MV-4-11 (cell line): ENCODE results near the gene CUL1.
A peak's percentile ranks its signal among the peaks of the same experiment; 100 is the strongest.

Source experiments
- DNase-seq: peaks from one replicate; lab custom pipeline; 2025; lab: John Stamatoyannopoulos, UW

CUL1 gene

DNA sequence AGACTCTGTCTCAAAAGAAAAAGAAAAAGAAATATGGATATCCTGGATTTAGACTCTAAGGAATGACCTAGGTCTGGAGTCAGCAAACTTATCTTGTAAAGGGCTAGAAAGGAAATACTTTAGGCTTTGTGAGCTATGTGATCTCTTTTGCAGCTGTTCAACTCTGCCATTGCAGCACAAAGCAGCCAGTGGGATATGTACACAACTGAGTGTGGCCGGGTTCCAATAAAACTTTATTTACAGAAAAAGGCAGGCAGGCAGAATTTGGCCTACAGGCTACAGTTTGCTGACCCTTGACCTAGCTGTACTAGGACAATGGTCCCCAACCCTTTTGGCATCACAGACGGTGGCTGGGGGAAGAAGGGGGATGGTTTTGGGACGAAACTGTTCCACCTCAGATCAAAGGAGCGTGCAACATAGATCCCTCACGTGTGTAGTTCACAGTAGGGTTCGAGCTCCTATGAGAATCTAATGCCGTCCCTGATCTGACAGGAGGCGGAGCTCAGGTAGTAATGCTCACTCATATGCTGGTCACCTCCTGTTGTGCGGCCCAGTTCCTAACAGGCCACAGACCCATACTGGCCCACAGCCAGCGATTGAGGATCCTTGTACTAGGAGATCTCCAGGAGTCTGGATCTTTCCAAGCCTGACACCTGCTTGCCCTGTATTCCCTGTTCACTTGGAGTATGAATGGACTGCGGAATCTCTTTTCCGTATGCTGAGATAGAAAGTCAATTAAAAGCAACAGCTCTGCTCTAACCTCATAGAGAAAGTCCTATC, 63.0 kb downstream of the CUL1 start:
- DNase-seq = no peak

DNA sequence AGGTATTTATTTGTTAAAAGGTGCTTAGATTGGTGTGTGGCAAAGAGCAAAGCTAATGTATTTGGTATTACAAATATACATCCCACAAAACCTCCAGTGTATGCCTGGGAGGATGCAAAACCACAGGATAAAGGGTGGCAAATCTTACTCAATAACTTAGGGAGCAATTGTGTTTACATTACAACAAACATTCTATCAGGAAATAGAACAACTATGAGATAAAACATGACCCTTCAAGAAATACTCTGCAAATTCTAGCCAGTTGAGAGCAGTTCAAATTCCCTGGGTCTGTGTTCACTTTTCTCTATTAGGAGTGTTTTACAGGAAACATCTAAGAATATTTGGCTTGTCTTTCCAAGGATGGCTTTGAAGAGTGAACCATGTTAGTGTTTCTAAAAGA, 64.9 kb downstream of the CUL1 start:
- no peak for DNase-seq

DNA sequence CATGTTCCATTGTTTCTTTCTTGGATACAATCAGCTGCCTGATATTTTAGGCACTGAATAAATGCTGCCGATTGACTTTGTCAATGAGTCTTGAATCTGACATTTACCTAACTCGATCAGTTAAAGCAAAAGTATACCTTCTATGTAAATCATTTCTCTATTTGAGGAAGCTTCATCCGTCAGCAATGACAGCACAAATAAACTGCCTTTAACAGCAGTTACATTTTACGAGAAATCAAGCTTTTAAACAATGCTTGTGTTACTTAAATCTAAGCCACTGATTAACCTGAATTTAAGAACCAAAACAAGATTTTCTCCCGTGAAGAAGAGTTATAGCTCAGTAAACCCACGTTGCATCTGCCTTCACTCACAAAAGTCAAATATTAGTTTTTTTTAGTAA, 71.3 kb downstream of the CUL1 start:
- no peak for DNase-seq

DNA sequence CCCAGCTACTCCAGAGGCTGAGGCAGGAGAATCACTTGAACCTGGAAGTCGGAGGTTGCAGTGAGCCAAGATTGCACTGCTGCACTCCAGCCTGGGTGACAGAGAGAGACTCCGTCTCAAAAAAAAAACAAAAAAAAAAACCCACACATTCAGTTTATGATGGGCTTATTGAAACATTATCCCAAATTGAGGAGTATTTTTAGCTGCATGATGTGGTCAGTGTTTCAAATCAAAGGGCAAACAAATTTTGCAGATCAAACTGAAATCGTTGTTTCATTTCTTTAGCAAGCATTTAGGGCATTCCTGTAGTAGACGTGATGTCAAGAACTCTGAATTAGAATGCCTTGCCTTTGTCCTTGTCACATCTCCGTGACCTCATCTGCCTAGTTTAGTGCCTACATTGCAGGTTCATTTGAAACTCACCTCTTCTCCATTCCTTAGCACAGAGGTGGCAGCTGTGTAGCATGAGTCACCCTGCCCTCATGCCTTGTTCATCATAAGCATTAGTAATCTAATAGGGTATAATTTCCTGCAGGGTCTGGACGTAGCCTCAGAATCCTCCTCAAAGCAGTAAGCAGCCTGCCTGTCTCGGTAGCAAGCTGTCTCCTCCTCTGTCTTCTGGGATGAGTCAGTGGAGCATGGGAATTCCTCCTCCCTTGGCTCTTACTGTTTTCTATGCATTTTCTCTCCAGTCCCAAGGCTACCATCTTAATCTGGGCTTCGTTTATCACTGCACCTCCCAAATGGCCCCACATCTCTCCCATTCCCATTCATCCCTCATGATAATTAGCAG, 73.8 kb downstream of the CUL1 start:
- DNase-seq = no peak

DNA sequence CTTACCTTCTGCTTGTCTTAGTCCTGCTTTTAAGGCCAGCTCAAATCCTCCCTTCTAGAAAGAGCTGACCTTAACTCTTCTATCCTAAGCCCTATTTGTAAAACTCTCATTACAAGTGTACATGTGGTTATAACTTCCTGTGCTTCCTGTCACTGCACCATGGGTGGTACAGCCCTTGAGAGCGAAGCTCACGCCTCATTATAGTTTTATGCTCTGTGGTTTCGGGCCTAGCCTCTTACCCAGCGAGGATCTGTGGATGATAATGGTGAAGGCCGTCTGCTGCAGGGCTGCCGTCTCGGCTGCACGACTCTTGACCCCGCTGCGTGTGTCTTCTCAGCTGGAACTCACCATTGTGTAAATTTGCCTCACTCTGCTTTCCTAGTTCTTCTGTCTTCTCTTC, 74.6 kb downstream of the CUL1 start:
- DNase-seq = peak; percentile 52

DNA sequence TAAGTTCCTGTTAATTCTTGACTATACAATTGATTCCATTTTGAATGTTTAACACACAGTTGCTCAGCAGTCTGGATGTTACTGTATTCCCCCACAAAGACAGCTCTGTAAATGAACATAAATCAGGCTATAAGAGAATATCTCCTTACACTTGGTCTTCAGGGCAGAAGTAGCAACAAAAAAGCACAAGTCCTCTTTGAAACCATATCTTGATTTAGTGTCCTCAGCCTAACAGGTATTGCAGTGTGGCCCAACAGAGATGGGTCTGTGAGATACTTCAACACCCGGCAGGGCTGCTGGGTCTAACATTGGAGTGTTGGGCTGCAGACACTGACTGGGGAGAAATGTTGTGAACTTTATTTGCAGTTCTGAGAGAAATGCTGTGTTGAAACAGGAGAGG, 75.8 kb downstream of the CUL1 start:
- no peak for DNase-seq

DNA sequence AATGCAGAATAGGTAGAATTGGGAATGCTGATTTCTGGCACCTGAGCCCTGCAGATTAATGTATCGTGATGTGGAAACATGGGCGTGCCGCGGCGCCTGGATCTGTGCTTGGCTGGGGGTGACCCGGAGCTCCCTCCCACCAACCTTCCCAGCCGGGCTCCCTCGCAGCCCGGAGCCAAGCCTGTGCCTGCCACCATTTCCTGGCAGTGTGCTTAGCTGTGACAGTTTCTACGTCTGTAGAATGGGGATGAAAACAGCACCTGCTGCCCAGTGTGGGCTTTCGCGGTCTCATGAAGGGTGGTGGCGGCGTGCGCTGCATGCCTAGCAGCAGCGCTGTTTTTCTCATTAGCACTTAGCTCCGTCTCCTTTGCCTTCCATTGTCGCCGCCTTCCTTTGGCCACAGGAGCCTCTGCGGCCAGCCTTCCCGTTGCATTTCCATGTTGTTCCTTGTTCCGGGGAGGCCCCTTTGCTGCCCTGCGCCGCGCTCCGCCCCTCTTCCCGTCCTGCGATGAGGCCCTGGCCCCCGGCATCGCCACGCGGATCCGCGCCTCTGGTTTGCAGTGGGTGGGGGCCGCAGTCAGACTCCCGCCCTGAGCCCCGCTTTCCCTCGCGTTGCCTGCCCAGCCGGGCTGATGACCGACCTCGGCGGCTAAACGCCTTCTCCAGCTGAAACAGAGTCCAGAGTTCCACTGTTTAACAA, 84.2 kb downstream of the CUL1 start:
- no peak for DNase-seq

DNA sequence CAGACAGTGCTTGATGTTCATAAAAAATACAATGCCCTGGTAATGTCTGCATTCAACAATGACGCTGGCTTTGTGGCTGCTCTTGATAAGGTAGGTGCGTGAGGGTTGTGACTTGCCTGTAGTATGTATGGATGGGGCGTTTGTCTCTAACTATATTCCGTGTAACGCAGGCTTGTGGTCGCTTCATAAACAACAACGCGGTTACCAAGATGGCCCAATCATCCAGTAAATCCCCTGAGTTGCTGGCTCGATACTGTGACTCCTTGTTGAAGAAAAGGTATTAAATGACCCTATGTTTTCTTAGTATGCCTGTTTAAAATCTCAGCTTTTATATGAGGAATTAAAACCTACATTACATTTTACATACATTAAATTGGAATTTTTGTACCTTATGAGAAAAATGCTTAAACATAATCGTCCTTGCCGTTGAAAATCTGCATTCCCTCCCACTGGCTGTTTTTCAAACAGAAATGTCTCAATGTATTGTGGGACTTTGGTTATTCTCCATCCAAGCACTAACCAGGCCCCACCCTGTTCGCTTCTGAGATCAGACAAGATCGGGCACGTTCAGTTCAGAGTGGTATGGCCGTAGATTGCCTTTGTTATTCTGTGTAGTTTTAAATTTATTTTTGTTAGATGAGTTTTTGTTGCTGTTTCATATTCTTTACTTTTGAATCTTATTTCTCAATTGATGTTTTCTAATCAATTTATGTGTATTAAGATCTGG, 85.3 kb downstream of the CUL1 start:
- no peak for DNase-seq

DNA sequence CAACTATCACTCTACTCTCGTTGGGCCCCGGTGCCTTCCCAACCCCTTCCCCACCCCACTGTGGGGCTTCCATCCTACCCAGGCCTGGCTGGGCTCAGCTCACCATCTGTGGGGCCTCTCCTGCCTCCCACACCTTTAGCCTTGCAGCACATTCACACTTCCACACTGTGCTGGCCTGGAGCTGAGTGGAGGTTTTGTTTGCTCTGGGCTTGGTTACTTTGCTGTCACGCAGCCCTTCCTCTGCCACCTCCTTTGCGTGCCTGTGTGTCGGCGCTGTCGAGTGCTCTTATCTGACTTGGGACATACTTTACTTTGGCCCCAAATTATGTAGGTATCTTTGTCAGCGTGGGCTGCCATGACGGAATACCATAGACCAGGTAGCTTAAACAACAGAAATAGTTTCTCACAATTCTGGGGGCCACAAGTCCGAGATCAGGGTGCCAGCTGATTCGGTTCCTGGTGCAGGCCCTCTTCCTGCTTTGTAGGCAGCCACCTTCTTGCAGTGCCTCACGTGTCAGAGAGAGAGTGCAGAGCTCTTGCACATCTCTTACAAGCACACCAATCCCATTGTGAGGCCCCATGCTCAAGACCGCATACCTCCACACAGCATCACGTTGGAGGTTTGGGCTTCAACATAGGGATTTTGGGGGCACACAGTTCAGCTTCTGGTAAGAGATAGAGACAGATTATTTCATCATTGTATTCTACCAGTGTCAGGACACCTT, 89.0 kb downstream of the CUL1 start:
- DNase-seq = no peak

DNA sequence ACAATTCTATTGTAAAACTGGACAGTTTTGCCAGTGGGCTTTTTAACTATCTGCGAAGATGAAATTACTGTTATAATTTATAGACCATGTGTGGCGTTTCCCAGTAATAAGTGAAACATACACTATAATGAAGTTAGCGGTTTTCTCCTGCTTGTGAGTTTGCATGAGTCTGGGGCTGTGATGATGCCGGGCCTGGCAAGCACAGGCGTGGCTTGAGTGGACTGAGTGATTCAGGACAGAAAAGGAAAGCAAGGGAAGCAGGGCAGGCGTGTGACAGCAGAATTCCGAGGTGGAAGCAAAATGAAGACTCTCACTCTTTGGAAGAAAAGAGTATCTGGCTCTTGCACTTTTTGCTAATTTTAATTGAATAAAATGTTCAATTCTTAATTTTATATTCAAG, 90.5 kb downstream of the CUL1 start:
- DNase-seq = no peak

DNA sequence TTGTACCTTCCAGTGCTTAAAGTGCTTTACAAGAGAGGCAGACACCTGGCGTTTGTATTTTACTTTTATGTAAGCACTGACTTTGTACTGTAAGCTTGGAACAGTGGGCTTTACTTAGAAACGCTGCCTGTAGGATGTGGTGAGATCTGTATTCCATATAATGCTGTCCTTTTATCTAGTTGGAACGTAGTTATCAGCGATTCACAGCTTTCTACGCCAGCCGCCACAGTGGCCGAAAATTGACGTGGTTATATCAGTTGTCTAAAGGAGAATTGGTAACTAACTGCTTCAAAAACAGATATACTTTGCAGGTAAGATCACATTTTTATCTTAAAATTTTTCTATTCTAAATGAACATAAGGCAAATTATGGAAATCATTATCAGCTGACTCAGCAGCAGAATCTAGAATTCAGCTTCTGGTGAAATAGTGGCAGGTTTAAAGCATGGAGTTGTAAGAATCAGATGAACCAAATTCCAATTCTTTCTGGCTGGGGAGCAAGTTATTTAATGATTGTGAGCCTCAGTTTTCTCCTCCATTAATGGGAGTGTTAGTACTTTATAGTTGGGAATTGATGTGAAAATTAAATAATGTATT, 91.5 kb downstream of the CUL1 start:
- no peak for DNase-seq

DNA sequence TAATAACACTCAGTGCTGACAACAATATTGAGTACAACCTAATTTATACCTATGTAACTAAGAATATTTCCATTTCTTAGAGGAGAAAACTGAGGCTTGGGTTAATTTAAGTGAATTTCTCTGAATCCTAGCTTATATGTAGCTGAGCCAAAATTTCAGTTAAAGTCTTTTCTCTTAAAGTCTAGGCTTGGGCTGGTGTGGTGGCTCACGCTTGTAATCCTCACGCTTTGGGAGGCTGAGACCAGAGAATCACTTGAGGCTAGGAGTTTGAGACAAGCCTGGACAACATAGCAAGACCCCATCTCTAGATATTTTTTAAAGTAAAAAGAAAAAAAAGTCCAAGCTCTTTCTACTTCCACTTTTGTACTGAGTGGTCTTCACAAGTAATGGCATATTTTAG, 92.1 kb downstream of the CUL1 start:
- no peak for DNase-seq

DNA sequence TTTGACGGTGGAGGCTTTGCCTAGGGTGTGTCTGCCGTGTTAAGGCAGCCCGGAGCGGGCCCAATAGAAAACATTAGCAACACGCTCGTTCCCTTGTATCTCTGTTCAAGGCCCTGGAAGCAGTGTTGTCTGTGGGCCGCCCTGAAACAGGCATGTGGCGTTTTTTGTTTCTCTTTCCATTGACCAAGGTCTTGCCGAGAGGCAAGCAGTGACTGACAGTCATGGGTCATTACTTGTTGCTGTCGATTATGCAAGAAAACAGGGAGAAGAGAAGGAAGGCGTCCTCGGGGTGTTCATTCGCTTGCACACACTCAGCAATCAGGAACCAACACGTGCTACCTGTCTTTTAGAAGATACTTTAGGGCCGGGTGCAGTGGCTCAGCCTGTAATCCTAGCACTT, 92.8 kb downstream of the CUL1 start:
- DNase-seq = no peak

DNA sequence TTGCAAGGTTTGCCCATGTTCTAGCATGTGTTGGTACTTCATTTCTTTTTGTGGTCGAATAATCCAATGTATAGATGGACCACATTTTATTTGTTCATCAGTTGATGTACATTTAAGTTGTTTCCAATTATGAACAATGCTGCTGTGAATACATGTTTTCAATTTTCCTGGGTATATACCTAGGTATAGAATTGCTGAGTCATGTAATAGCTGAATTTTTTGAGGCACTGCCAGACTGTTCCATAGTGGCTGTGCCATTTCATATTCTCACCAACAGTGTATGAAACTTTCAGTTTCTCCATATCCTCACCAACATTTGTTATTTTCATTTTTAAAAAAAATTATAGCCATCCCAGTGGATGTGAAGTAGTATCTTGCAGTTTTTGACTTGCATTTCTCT, 94.9 kb downstream of the CUL1 start:
- no peak for DNase-seq

DNA sequence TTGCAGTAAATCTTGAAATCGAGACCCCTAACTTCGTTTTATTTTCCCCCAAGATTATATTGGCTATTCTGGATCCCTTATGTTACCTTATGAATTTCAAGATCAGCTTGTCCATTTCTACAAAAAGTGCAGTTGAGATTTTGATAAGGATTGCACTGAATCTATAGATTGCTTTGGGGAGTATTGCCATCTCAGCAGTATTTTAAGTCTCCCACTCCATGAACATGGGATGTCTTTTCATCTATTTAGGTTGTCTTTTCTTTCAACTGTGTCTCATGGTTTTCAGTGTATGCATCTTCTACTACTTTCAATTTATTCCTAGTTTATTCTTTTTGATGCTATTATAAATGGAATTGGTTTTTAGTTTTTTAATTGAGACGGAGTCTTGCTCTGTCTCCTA, 95.8 kb downstream of the CUL1 start:
- no peak for DNase-seq

DNA sequence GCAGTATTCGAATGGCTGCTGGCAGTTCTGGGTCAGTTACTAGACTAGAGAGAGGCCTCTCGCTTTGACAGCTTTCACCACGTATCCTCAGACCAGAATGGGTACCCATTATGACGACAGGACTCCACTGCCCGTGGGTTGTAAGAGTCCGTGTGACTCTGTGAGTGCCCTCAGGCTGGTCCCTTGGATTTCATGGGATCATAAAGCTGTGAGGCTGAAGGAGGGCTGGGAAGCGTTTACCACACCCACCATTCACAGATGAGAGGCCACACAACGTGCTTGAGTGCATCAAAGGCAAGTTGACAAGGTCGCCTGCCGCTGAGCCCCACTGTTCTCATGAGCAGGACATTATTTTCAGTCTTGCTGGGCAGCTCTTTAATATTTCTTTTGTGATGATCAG, 98.1 kb downstream of the CUL1 start:
- no peak for DNase-seq

DNA sequence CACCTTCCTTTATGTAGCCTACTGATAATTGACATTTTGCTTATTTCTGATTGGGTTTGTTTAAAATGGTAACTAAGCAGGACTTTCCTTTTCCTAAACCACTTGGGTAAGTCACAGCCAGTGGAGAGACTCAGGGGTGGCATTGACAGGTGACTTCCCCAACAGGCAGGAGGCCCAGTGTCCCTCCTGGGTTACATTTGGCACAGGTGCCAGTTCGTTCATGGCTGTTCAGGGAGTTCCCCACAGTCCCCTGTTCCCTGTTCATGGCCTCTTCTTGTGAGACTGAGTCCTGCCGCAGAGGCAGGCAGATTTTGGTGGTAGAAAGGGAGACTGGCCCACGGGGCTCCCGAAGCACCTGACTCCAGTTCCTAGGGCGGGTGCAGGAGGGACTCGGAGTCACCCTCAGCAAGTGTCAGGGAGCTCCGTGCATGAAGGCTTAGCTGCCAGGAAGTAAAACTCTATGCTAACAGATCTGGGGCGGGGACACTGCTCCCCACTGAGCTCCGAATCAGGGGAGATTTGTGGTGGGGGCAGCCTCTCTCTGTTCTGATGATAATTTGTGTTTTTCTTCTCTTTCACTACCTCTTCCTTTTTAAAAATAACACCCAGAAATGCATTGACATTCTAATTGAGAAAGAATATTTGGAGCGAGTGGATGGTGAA, 101.3 kb downstream of the CUL1 start:
- no peak for DNase-seq

DNA sequence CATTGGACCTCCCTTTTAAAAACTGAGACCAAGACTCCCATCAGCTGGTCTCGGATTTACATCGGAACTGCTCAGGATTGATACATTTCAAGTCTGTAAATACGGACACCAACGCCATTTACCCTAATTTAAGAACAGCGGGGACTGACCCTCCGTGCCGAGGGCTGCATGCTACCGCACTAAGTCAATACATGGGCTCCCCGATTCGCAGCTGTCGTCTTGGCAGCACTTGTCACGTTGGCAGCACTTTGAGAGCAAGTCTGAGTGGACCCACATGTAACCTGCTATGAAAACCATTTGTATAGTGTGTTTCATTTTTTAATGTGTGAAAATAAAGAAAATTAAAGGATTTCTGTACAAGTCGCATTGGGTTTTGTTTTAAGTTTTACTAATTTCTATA, 102.0 kb downstream of the CUL1 start:
- DNase-seq = no peak

DNA sequence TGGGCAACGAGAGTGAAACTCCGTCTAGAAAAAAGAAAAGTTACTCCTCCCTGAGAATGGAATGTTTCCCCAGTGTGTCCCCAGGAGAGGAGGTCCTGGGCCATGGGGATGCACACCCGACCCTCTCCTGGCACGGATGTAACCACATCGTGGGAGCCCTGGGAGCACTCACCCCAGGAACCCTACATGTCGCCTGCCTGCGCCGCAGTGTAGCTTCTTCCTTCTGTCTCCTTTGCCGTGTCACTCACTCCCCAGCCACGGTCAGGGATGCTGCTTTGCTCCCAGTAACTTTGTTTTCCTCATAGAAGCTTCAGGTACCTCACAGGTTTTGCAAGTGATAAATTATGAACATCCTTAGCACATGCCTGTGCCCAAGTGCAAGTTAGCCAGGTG, 103.4 kb downstream of the CUL1 start:
- DNase-seq = no peak

DNA sequence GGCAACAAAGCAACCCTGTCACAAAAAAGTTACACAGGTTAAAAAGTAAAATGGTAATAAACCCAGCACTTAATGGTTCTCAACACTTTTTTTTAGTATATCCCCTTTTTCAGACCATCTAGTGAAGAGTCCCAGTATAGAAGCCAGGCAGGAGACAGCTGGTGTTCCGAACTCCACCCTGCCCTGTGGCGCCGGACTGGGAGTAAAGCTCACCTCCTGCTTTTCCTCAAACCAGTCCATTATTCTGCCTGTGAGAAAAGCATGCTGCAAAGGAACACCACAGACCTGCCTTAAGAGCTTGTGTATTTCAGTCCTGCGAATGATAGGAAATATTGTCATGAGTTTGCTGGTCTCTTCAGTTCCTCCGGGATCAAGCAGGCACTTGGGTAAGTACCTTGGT, 104.4 kb downstream of the CUL1 start:
- no peak for DNase-seq
